GM12872 (cell line): ENCODE data around the gene KRT33B.
"Not testable (repeated sequence)": the region's sequence is repeated elsewhere in the genome, so short reads cannot be mapped to it uniquely, and the experiment has no call there.

ENCODE experiments used
- CTCF ChIP-seq: IDR thresholded peaks from 3 replicates; pipeline ENCODE4 v1.5.1; 2011; ENCODE audit warnings: low read depth, mild to moderate bottlenecking, low read length, moderate library complexity; ENCODE audit not compliant: insufficient read depth

KRT33B gene

GRCh38 chr17:41381943-41382342, 12.3 kb upstream of the KRT33B start, which contains the start of gene KRT34:
KRT34 (minus strand) TSS chr17:41382306; CDS start chr17:41382246, 60 bp downstream.
- TF ChIP-seq CTCF: not testable (repeated sequence)

- no peak for TF ChIP-seq CTCF
These were observed 7.9 kb upstream of the KRT33B start for GRCh38 chr17:41377546-41377945.

GRCh38 chr17:41369023-41369422, 590 bp downstream of the KRT33B start:
- TF ChIP-seq CTCF: no peak

- no peak for TF ChIP-seq CTCF
These were observed 2.1 kb downstream of the KRT33B start for GRCh38 chr17:41367426-41368075.

GRCh38 chr17:41366070-41366469, 3.5 kb downstream of the KRT33B start:
- no peak for TF ChIP-seq CTCF

GRCh38 chr17:41363881-41364280, 5.7 kb downstream of the KRT33B start:
- no peak for TF ChIP-seq CTCF

GRCh38 chr17:41360296-41360995, 9.2 kb downstream of the KRT33B start:
- no peak for TF ChIP-seq CTCF
